Measurements from ENCODE around the gene OAF.

Gene OAF

GRCh38 chr11:120184371-120184945 is 26.4 kb upstream of the OAF start:
- DNase-seq = no peak

- DNase-seq = no peak
These were observed 25.7 kb upstream of the OAF start for GRCh38 chr11:120184946-120185705.

- no peak for DNase-seq
These were observed 25.0 kb upstream of the OAF start for GRCh38 chr11:120185706-120186455.

GRCh38 chr11:120186456-120186773 is 24.4 kb upstream of the OAF start:
- DNase-seq = no peak

GRCh38 chr11:120186774-120187591 is 23.8 kb upstream of the OAF start:
- no peak for DNase-seq

GRCh38 chr11:120188371-120188770 is 22.5 kb upstream of the OAF start:
- no peak for DNase-seq

GRCh38 chr11:120188811-120189455 is 21.9 kb upstream of the OAF start:
- DNase-seq = no peak

- no peak for DNase-seq
These were observed 19.8 kb upstream of the OAF start for GRCh38 chr11:120191058-120191457.

- no peak for DNase-seq
These were observed 17.8 kb upstream of the OAF start for GRCh38 chr11:120192831-120193625.

GRCh38 chr11:120194166-120194565 is 16.7 kb upstream of the OAF start:
- no peak for DNase-seq

GRCh38 chr11:120195601-120196320 is 15.1 kb upstream of the OAF start:
- DNase-seq = no peak

GRCh38 chr11:120196826-120197225 is 14.0 kb upstream of the OAF start:
- no peak for DNase-seq

- DNase-seq = no peak
These were observed 13.5 kb upstream of the OAF start for GRCh38 chr11:120197251-120197891.

GRCh38 chr11:120197977-120198376 is 12.9 kb upstream of the OAF start:
- DNase-seq = no peak

- no peak for DNase-seq
These were observed 12.4 kb upstream of the OAF start for GRCh38 chr11:120198403-120198786.

- DNase-seq = no peak
These were observed 11.9 kb upstream of the OAF start for GRCh38 chr11:120198787-120199469.

- no peak for DNase-seq
These were observed 11.2 kb upstream of the OAF start for GRCh38 chr11:120199613-120200012.

- DNase-seq = no peak
These were observed 10.2 kb upstream of the OAF start for GRCh38 chr11:120200677-120201076.

- no peak for DNase-seq
These were observed 9.2 kb upstream of the OAF start for GRCh38 chr11:120201653-120202052.

GRCh38 chr11:120203626-120204025 is 7.2 kb upstream of the OAF start:
- no peak for DNase-seq

Data from activated CD4-positive, CD25-positive, alpha-beta regulatory T cell (primary cell).